Hematopoietic multipotent progenitor cell treated with erythropoietin and hydrocortisone succinate and interleukin-3 and kit ligand, for 6 days (in vitro differentiated cells): ENCODE measurements around the gene CACNA1F.

ENCODE experiments used
- DNase-seq: peaks from one replicate; pipeline ENCODE4 v3.0.0-alpha.2; 2015

CACNA1F gene

GRCh38 chrX:49172280-49172780 is 60.8 kb downstream of the CACNA1F start:
- DNase-seq = peak; percentile 95

- DNase-seq = peak; percentile 67
These were observed 61.3 kb downstream of the CACNA1F start, which contains the start of gene PLP2 for GRCh38 chrX:49171752-49172279. TSS of gene PLP2 (plus strand) at chrX:49171898. CDS start at chrX:49172001, 103 bp downstream.

GRCh38 chrX:49167740-49168108 is 65.4 kb downstream of the CACNA1F start:
- DNase-seq = no peak

GRCh38 chrX:49166914-49167739 is 66.0 kb downstream of the CACNA1F start:
- peak; percentile 89 for DNase-seq

- peak; percentile 95 for DNase-seq
These were observed 66.9 kb downstream of the CACNA1F start for GRCh38 chrX:49165901-49166881.

GRCh38 chrX:49164589-49165360 is 68.4 kb downstream of the CACNA1F start:
- no peak for DNase-seq

- DNase-seq = peak; percentile 93
These were observed 69.4 kb downstream of the CACNA1F start for GRCh38 chrX:49163555-49164419.

- DNase-seq = no peak
These were observed 70.5 kb downstream of the CACNA1F start, which contains the start of gene MAGIX for GRCh38 chrX:49162620-49163019. TSS of gene MAGIX (plus strand) at chrX:49162758. CDS start at chrX:49162890, 132 bp downstream.

- peak; percentile 52 for DNase-seq
These were observed 71.5 kb downstream of the CACNA1F start for GRCh38 chrX:49161632-49162031.

- DNase-seq = no peak
These were observed 72.2 kb downstream of the CACNA1F start for GRCh38 chrX:49160908-49161307.

GRCh38 chrX:49157194-49157593 is 75.9 kb downstream of the CACNA1F start:
- DNase-seq = no peak

GRCh38 chrX:49155900-49156837 is 77.0 kb downstream of the CACNA1F start:
- DNase-seq = peak; percentile 93

- peak; percentile 96 for DNase-seq
These were observed 77.8 kb downstream of the CACNA1F start for GRCh38 chrX:49155243-49155899.
